Kidney glomerular epithelial cell (primary cell): ENCODE results near the gene ARHGEF10L.

Experiments used
- DNase-seq: peaks from one replicate; lab custom pipeline; 2025; lab: John Stamatoyannopoulos, UW

Gene ARHGEF10L

GRCh38 chr1:17709981-17710380 is 170.5 kb downstream of the ARHGEF10L start:
- no peak for DNase-seq

DNA sequence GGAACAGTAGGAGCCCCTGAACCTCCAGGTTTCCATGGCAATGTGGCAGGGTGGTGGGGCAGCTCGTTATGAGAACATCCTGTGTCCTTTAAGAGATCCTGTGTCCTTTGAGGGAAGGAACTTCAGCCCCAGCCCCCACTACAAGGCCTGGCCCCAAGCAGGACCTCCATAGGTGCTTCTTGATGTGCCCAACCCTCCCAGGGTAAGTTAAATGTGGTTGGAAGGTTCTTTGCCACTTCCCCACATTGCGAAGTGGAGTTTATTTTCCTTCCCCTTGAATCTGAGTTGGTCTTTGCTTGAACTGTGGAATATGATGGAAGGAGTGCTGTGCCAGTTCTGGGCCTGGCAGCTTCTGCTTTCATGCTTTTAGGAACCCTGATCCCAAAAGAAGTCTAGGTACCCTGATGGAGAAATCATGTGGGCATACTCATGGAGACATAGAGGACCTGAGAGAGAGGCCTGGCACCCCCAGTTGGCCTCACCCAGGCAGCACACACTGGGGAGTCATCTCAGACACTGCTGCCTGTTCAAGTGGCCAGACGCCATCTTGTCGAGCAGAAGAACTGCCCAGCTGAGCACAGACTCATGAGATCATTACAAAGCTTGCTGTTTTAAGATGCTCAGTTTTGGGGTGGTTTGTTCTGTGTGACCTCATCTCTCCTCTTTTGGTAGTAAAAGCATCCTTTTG is 171.5 kb downstream of the ARHGEF10L start:
- DNase-seq: no peak

- no peak for DNase-seq
Measured at GRCh38 chr1:17711577-17711910, 172.0 kb downstream of the ARHGEF10L start.

DNA sequence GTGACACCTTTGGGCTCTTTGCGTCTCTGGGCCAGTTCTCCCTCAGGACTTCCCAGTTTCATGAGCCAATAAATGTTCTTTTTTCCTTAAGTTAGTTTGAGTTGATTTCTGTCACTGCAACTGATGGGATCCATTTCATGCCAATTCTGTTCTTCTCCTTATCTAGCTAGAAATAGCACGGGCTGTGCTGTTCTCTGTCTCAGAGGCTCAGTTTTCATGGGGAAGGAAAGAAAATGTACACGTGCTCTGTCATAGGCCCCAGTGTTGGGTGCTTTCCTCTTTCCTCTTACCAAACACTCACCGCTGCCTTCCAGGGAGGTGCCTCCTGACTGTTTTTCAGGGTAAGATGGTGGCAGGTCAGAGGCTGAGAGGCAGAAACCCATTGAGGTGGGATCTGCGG is 172.4 kb downstream of the ARHGEF10L start:
- DNase-seq: no peak

GRCh38 chr1:17713993-17714392 is 174.5 kb downstream of the ARHGEF10L start:
- no peak for DNase-seq

GRCh38 chr1:17717594-17718535 is 178.4 kb downstream of the ARHGEF10L start:
- DNase-seq: no peak

DNA sequence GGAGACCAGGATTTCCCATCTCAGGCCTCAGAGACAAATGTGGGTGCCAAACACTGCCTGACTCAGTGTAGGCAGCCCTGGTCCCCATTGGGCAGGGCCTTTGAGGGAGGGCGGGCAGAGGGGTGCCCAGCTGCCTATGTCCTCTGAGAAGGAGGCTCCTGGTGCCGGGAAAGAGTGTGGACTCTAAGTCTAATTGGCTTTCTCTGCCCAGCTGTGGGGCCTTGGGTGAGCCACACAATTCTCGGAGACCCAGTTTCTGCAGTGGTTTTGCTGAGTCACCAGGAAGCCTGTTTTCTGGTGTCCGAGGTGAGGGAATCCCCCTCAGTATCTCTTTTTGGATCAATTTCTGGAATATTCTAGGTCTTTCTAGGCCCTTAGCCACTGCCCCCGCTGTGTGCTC is 180.4 kb downstream of the ARHGEF10L start:
- no peak for DNase-seq

DNA sequence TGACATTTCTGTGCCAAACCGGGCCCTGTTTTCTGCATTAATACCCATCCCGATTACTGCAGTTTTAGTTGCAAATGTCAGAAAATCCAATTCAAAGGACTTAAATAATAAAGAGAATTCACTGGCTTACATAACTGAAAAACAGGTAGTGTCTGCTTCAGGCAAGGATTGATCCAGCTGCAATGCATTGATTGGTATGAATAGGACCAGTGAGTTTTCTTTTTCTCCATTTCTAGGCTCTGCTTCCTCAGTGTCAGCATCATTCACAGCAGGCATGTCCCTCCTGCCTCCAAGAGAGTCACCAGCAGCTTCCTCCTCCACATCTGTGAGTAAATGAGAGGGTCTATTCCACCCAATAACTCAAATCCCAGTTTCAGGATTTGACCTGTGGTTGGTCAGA is 181.9 kb downstream of the ARHGEF10L start:
- no peak for DNase-seq

DNA sequence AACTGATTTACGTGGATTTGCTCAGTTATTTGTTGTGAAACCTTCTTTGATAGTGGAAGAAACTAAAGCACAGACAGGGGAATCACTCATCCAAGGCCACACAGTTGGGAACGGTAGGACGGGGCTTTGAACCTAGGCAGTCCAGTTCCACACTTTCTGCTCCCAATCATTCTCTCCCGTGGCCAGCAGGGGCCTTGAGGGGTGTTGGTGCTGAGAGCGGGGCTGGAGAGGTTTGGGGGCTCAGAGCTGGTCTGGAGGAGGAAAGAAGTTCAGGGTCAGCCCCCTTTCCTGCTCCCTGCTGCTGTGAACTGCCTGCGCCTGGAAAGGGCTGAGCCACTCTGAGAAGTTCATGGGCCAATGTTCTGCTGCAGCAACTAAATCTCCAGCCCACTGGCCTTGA is 184.2 kb downstream of the ARHGEF10L start:
- no peak for DNase-seq

DNA sequence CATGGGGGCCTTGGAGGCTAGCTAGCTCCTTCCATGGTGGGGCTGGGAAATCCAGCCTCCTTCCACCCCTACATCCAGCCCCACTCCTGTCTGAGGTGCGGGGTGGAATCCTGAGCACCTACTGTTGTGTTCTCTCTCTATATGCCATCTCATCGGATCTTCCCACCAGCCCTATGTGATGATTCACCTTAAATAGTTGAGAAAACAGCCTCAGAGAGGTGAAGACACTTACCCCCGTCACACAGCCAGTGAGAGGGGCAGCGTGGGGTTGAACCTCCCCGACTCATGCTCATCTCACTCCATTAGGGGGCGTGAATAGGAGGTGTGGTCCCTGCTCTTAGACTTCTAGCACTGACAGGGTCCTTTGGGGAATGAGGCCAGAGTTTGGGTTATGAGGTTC is 184.7 kb downstream of the ARHGEF10L start:
- no peak for DNase-seq

- DNase-seq: no peak
Measured at GRCh38 chr1:17725084-17725719, 185.7 kb downstream of the ARHGEF10L start.

DNA sequence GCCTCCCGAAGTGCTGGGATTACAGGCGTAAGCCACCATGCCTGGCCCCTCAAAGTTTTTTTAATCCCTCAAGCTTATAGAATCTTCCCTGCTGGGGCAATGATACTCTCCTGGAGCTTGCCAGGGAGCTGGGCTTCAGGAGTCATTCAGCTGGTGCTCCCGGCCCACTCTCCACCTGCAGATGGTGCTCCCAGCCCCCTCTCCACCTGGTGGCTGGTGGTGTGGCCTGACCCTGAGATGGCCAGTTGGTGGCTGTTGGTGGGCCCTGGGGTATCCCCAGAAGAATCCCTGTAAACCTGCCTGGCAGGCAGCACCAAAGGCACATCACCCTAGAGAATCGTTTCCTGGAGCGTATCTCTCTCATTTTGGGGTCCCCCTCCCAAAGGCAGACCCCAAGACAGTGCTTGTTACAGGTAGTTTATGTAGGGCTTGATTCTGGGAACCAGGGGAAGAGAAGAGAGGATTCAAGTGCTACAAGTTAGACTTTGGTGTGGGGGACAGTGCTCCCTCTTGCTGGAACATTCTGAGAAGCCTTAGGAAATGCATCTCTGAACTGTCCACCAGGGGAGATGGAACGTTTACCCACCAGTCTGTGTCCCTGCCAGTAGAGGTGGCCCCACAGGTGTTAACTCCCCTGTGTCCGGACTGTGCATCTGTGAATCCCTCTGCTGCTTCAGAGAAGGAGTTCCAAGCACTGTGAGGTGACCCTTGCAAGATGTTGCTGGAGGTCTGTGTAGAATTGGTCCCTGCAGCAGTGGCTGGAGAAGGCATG is 186.5 kb downstream of the ARHGEF10L start:
- DNase-seq: no peak

DNA sequence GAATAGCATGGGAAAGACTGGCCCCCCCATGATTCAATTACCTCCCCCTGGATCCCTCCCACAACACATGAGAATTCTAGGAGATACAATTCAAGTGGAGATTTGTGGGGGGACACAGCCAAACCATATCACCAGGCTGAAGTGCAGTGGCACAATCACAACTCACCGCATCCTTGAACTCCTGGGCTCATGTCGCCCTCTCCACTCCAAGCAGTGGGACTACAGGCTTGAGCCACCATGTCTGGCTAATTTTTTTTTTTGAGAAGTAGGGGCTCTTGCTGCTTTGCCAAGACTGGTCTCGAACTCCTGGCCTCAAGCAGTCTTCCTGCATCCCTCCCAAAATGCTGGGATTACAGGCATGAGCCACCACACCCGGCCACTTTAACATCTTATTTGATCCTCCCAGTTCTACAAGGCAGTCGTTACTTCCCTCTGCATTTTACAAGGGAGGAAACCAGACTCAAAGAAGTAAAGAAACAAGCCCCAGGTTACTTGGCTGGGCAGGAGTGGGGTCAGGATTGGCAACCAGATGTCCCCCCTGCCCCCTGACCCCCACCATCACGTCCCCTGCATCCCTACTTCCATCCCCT is 188.7 kb downstream of the ARHGEF10L start:
- DNase-seq: no peak

GRCh38 chr1:17729248-17729647 is 189.8 kb downstream of the ARHGEF10L start:
- no peak for DNase-seq

- DNase-seq: no peak
Measured at GRCh38 chr1:17729909-17730308, 190.4 kb downstream of the ARHGEF10L start.

- no peak for DNase-seq
Measured at GRCh38 chr1:17731460-17731859, 192.0 kb downstream of the ARHGEF10L start.

DNA sequence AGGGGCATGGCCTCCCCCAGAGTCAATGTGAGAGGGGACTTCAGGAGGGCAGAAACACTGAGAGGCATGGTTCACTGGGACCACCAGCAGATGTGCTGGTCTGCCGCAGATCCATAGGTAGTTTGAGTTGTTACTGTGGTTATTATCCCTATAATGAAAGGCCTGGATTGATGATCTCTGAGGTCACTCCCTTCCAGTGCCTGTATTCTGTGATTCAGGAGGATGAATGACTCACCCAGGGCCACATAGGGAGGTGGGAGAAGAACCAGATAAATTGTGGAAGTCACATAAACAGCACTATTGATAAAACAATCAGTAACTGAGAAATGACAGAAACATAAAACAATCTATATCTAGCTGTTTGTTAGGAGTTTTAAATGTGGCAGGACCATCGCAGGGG is 193.0 kb downstream of the ARHGEF10L start:
- DNase-seq: peak; percentile 10

GRCh38 chr1:17733661-17734060 is 194.2 kb downstream of the ARHGEF10L start:
- no peak for DNase-seq

DNA sequence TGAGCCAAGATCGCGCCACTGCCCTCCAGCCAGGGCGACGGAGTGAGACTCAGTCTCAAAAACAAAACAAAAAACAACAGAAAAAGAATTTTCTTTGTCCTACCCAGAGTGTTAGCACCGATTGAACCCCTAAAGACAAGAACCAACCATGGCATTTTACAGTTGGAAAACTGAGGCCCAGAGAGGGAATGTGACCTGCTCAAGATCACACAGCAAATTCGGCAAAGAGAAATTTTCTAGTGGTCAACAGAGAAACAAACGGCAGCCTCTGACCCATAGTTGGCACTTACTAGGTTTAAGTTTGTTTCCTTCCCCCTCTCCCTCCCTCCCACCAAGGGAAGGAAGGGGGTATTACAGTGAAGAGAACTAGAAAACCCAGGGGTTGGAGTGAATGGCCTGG is 195.1 kb downstream of the ARHGEF10L start:
- no peak for DNase-seq

DNA sequence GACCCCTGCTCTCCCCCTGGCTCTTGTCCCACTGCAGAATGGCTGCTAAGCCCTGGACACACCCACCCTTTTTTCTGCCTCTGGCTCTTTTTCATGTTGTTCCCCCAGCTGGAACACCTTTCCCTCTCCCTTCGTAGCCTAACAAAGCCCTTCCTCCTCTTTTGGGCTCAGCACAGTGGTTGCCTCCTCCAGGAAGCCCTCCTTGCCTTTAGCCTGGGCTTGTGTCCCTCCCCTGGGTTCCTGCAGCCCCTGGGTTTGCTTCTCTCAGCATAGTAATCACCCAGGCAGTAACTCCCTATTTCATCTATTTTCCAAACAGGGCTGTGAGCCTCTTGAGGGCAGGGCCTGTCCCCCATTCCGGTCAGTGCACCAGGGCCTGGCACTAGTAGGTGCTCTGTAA is 195.8 kb downstream of the ARHGEF10L start:
- DNase-seq: no peak

GRCh38 chr1:17735793-17736192 is 196.3 kb downstream of the ARHGEF10L start:
- no peak for DNase-seq

DNA sequence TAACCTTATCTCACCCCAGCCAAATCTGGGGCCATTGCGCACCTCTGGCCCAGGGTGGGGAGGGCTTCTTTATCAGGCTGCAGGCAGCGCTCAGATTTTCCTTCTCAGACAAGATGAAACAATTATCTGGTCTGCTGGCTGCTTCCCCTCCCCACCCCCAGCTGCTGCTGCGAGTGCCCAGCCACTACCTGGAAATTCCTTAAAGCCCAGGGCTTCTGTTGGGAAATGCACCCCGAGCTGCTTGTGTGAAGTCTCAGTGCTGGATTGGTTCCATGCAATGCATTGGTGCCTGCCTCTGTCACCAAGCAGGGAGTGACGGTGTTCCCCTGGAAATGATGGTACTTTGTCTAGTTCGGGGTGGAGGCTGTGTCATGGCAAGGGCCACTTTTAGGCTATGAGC is 197.1 kb downstream of the ARHGEF10L start:
- DNase-seq: no peak
